Activated gamma-delta T cell treated with Interleukin-2 at 50 U/mL for 16 hours (primary cell): ENCODE data around the gene KLK3.

Experiments used
- DNase-seq: peaks from one replicate; pipeline ENCODE4 v3.0.0-alpha.2; 2020

KLK3 gene

GRCh38 chr19:50908336-50908735 is 53.6 kb downstream of the KLK3 start:
- DNase-seq = no peak

GRCh38 chr19:50909240-50910070 is 54.7 kb downstream of the KLK3 start:
- DNase-seq = no peak
